ENCODE results near the gene METTL5.
"Not testable (repeated sequence)": the region's sequence is repeated elsewhere in the genome, so short reads cannot be mapped to it uniquely, and the experiment has no call there.

METTL5 gene

DNA sequence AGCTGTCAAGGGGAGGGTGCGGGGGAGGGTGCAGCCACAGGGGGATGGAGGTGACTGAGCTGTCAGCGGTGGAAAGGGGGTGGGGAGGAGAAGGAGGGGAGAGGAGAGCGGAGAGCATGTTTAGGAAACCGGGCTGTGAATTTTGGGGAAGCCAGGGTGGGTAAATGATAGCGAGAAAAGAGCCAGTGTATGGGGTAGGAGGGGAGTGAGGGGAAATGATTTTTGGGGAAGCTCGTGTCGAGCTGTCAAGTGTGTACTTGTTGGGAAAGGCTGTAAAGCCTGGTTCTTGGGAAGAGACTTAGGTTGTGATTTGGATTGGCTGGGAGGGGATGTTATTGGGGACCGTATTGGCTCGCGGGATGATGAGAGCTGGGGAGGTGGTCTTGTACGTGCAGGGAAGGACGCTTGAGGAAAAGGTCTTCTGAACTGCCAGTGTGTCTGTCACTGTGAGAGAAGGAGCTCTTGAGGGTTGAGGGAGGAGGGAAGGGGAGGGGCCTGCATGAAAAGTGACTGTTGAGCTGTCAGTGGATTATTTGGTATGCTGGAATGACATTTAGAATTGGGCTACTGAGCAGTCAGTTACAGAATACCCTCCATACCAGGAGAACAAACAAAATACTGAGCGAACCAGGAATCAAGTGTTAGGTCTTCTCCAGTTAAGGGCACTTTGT lies 3.6 kb upstream of the METTL5 start:
- no peak for DNase-seq

DNA sequence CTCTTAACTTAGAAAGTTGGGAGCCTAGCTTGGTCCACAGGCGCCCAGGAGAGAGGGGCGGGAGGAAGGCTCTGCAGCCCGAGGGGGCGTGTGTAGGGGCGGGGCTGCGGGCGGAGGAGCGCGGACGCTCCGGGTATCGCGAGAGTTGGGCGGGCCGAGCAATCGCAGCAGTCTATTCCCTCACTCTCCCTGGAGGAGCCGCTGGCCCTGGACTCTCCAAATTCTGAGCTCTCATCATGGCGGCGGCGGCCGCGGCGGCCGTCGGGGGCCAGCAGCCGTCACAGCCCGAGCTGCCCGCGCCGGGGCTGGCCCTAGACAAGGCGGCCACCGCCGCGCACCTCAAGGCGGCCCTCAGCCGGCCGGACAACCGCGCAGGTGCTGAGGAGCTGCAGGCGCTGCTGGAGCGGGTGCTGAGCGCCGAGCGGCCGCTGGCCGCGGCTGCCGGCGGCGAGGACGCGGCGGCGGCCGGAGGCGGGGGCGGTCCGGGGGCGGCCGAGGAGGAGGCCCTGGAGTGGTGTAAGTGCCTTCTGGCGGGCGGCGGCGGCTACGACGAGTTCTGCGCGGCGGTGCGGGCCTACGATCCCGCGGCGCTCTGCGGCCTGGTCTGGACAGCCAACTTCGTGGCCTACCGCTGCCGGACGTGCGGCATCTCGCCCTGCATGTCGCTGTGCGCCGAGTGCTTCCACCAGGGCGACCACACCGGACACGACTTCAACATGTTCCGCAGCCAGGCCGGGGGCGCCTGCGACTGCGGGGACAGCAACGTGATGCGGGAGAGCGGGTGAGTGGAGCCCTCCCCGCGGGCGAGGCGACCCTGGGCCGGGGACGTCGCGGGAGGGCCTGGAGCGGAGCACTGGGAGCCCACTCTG lies 2.8 kb upstream of the METTL5 start, which contains the start of gene UBR3:
TSS of gene UBR3 (plus strand) at position 183 of the 869 bp plus-strand sequence. CDS start at position 237, 54 bp downstream.
- peak; percentile 62 for DNase-seq

DNA sequence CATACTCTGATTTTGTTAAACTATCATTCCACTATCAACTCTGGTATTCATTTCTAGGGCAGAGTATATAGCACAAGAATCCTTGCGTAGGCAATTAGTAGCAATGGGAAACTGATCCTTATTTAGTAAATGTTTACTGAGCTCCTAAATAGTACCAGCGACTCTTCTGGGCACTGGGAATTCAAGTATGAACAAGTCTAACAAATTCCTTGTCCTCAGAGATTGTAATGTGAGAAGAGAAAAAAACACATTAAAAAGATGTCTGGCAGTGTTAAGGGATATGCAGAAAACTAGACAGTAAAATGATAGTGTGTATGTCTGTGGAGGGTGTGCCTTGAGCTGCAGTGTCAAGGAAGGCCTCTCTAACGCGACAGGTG lies 721 bp downstream of the METTL5 start:
- no peak for DNase-seq

DNA sequence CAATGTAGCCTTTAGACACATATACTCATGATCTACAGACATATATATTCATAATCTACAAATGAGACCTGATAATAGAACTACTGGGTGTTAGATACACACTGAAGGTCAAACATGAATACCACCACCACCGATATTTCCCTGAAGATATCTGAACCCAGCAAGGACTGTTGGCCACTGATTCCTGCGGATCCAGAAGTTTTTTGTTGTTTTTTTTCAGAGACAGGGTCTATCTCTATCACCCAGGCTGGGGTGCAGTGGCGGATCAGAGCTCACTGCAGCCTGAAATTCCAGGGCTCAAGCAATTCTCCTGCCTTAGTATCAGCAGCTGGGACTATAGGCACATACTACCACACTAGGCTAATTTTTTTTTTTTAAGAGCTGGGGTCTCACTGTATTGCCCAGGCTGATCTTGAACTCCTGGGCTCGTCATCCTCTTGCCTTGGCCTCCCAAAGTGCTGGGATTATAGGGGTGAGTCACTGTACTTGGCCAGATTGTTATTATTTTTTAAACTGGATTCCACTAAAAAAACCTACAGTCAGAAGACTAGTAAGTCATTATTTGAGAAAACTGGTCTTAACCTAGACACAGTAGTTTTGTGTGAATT lies 1.8 kb downstream of the METTL5 start:
- DNase-seq: no peak

DNA sequence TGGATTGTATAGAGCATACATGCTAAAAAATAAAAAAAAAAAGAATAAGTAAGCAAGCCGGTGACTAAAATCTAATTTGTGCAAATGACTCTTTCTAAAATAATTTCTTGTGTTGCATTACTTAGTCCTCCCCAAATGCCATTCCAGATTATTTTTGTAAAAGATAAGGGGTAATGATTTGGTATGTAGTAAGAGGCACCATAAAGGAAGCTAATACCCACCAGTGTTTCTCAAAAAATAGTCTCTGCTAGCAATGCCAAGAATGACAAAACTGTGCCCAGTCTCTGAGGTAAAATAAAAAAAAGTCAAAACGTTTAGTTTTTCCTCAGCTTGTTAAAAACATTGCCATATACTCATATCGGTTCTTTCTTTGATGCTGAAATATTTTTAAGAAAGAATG lies 2.7 kb downstream of the METTL5 start:
- no peak for DNase-seq

DNA sequence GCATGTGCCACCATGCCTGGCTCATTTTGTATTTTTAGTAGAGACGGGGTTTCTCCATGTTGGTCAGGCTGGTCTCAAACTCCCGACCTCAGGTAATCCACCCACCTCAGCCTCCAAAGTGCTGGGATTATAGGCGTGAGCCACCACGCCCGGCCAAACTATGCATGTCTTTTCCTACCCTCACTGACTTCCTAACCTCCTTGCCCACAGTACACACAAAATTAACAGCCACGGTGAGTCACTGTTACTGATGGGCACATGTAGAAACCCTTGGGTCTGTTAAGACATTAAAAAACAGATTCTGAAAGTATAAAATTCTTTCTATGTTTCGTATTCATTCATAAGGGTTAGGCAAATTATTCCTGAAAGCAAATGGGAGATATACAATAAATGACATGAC lies 4.6 kb downstream of the METTL5 start:
- not testable (repeated sequence) for DNase-seq

DNA sequence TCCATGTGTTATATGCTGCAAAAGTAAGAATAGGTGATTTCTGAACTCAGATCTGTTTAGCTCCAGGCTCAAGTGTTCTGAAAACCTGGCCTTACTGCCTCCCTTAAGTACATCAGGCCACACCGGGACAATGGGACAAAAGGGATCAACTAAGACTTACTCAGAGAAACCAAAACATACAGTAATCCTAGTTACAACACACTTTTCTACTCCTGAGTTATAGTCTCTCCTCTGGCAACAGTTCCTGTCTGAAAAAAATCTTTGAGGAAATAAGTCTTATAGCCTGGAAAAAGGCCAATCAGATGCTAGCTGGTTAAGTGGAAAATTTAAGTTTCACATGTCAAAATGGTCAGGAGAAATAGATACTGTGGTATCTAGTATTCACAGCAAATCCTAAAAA lies 5.6 kb downstream of the METTL5 start:
- no peak for DNase-seq

DNA sequence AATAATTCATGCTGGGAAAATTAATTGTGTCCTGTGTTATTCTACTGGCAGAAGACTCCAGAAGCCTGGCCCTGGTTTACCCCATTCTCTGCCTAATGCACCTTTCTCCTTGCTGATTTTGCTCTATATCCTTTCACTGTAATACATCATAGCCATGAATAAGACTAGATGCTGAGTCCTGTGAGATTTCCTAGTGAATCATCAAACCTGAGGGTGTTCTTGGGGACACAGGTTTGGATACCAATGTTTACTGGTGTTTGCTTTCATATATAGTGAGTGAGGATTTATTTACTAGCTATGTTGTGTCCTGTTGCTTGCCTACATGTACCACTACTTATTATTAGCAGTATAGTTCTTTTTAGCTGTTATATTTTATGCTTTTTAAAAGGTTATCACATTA lies 6.5 kb downstream of the METTL5 start:
- no peak for DNase-seq

DNA sequence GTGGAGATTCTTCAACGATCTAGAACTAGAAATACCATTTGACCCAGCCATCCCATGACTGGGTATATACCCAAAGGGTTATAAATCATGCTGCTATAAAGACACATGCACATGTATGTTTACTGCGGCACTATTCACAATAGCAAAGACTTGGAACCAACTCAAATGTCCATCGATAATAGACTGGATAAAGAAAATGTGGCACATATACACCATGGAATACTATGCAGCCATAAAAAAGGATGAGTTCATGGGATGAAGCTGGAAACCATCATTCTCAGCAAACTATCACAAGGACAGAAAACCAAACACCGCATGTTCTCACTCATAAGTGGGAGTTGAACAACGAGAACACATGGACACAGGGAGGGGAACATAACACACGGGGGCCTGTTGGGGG lies 7.3 kb downstream of the METTL5 start:
- DNase-seq: not testable (repeated sequence)

DNA sequence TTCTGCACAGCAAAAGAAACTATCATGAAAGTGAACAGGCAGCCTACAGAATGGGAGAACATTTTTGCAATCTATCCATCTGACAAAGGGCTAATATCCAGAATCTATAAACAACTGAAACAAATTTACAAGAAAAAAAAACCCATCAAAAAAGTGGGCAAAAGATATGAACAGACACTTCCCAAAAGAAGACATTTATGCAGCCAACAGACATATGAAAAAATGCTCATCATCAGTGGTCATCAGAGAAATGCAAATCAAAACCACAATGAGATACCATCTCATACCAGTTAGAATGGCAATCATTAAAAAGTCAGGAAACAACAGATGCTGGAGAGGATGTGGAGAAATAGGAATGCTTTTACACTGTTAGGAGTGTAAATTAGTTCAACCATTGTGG lies 7.7 kb downstream of the METTL5 start:
- not testable (repeated sequence) for DNase-seq

DNA sequence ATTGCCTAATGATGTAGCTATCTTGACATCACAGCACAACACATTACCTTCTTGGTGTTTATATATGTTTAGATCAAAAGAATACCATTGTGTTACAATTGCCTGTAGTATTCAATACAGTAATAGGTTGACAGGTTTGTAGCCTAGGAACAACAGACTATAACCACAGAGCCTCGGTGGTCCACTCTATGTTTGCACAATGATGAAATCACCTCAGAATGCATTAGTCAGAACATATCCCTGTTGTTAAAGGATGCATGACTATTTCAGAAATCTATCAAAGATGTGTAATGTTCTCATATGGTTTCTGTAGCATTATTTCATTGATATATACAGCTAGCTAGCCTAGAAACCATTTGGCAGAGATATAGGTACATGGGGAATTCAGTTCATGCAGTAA lies 8.9 kb downstream of the METTL5 start:
- DNase-seq: no peak

DNA sequence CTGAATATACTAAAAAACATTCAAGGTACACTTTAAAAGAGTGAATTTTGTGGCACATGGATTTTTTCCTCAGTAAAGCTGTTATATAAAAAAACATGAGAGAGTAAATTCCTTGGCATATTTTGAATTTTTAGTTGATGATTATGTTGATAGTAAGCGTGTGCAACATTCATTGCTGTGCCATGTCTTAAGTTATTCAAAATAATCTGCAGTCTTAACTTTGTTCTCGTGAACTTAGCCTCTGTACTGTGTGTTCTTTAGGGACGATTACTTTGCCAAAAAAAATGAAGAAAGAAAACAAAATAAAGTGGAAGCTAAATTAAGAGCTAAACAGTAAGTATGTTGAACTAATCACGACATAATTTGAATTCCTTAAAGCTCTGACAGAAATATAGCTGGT lies 16.5 kb downstream of the METTL5 start:
- no peak for DNase-seq

DNA sequence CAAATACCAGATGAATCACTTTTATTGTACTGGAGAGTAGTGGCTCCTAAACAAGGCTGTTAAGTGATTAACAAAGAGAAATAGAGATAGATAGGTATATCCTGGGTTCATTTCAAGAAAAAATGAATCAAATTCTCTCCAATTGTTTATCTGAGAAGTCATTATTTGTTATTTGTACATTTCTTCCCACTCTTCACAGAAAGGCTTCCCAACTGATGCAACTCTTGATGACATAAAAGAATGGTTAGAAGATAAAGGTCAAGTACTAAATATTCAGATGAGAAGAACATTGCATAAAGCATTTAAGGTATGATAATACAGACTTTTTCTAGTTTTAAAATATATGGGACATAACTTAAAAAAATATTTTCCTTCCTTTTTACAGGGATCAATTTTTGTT lies 18.1 kb downstream of the METTL5 start:
- no peak for DNase-seq

DNA sequence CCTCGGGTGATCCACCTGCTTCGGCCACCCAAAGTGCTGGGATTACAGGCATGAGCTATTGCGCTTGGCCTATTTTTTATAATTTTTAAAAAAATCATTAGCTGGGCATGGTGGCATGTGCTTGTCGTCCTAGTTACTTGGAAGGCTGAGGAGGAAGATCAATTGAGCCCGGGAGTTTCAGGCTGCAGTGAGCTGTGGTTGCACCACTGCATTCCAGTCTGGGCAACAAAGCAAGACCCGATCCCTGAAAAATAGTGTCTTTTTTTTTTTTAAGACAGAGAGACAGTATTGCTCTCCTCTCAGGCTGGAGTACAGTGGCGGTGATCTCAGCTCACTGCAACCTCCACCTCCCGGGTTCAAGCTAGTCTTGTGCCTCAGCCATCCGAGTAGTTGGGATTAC lies 21.2 kb downstream of the METTL5 start:
- no peak for DNase-seq

DNA sequence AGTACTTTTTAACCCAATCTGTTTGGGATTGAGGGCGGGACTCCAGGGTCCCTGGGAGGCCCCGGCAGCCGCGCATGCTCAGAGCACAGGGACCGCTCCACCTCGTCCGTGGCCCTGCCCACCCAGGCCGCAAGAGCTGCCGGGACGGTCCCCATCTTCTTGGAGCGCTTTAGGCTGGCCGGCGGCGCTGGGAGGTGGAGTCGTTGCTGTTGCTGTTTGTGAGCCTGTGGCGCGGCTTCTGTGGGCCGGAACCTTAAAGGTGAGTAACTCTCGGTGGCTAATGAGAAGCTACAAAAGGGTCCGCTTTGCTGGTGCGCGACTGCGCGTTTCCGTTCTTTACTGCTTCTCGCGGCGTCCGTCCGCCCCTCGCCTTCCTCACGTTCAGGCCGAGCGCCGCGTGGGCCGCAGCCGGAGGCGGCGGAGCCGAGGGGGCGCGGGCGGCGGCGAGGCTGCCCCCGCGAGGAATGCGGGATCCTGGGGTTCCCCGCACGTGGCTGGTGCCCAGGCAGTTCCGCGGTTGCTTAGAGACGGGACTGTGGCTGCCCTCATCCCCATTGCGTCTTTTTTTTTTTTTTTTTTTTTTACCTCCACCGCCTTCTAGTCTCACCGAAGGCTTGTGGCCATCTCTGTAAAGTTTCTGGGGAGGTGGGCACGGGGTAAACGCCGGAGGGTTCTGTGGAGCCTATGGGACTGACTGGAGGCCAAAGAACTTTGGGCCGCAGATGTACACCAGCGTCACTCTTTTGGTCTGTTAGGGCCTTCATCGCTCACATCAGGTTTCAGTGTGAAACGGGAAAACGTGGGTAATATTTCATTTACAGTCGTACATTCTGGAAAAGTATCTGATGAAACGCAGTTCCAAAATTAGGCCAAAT lies 25.8 kb downstream of the METTL5 start, which contains the start of gene SSB:
TSS of gene SSB (plus strand) at position 154 of the 875 bp plus-strand sequence. CDS start 2,090 bp downstream, outside the sequence.
- DNase-seq: peak; percentile 28

DNA sequence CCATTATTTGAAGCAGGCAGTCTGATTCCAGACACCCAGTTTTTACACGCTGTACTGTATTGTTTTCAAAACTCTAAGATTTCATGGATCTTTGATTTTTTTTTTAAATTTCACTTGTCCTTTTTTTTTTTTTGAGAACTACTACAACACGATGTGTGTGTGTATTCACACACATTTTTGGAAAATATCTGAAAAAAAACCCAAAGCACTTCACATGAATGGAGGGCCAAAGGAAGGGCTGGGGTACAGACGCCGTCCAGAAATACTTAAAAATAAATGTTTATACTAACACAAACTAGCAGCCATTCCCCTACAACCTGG lies 26.3 kb downstream of the METTL5 start:
- DNase-seq: no peak

DNA sequence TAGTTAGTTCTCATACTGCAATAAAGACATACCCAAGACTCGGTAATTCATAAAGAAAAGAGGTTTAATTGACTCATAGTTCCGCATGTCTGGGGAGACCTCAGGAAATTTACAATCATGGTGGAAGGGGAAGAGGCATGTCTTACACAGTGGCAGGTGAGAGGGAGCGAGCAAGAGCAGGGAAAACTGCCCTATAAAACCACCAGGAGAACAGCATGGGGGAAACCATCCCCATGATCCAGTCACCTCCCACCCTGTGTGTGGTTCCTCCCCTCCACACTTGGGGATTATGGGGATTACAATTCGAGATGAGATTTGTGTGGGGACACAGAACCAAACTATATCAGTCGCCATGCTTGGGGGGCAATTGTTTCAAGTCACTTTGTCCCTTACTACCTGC lies 27.1 kb downstream of the METTL5 start:
- DNase-seq: no peak

DNA sequence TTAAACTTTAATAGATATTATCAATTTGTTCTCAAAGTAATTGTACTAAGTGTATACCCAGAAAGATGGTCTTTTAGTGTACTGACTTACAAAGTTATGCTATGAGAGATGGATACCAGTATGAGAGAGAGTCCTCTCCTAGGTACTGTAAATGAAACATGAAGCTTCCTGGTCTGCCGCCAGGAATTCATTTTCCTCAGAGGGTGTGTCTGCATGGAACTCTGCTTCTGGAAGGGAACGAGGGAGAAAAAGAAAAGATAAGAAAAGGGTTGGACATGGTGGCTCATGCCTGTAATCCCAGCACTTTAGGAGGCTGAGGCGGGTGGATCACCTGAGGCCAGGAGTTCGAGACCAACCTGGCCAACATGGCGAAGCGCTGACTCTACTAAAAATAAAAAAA lies 28.3 kb downstream of the METTL5 start:
- no peak for DNase-seq

DNA sequence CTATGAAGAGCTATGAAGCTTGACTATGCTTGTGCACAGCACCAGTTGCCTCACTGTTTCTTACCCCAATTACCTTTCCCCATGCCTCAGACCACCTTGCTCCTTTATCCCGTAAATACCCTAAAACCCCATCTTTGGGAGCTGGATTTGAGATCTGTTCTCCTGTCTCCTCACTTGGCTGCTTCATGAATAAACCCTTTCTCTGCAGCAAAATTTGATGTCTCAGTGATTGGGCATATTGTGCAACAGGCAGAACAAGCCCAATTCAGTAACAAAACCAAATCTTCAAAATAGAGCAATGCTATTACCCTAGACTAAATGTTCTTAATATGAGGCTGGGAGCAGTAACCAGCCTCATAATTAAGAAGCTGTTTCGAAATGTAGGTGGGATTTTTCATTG lies 29.5 kb downstream of the METTL5 start:
- no peak for DNase-seq

DNA sequence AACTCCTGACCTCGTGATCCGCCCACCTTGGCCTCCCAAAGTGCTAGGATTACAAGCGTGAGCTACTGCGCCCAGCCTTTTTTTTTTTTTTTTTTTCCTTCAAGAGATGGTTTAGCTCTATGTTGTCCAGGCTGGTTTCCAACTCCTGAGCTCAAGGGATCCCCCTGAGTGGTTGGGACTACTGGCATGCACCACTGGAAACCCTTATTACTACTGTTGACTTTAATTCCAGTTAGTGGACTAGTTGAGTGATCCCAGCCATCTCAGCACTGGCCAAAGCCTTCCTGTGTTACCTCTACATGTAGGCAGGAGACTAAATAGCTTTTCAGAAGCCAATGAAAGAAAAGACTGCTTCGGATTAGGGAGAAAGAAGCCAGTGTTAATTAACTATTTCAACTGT lies 34.1 kb downstream of the METTL5 start:
- no peak for DNase-seq

DNA sequence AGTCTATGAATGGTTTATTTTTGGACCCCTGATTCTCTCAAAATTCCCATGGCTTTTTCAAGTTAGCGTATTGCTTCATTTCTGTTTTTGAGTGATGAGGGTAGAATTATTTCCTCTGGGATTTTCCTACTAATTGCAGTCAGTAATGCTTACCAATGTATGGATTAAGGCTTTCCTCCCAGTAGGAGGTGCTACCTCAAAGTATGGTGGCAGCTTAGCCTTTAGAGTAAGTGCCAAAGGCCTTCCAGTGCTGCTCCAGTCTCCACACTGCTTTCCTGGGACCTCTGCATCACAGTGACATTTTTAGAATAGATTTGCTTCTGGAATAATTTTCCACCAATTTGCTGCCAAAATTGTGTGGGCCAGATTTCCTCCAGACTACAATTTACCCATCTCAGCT lies 42.2 kb downstream of the METTL5 start:
- DNase-seq: no peak

DNA sequence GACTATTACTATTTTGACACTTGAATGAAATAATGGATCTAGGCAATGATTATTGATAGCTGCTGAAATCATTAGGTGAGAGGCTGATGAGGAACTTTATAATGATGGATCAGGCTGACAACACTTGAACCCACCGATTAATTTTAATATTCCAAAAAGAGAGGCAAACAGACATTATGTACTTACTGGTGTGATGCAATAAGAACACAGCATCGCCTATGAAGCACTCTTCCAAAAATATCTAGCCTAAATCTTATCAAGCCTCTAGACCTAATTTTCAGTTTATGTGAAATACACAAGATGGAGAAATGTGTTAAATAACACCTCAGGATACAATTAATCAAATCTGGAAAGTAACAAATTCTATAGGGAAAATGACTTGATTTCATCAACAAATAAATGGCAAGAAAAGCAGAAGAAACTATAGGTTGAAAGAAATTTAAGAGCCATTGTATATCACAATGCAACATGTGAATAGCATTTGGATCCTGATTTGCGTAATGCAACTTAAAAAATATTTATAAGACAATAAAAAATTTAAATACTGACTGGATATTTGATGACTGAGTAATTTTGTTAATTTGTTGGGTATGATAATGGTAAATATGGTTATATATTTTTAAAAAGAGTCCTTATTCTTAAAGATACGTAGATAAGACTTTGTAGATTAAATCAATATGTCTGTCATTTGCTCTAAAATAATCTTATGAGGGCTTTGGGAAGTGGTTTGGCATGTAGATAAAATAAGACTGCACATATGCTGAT lies 43.3 kb downstream of the METTL5 start:
- no peak for DNase-seq

Data from cortex of kidney (tissue), 1 donor.